HG03175 (cell line): ENCODE results near the gene FABP7.

Experiments used
- ATAC-seq: cut with Tn5 transposase; IDR thresholded peaks from one replicate; pipeline ENCODE4 v1.9.1; 2021; ENCODE audit warnings: mild to moderate bottlenecking, moderate library complexity; ENCODE audit not compliant: unreplicated experiment

Gene FABP7

GRCh38 chr6:122792766-122793165 is 13.2 kb downstream of the FABP7 start:
- ATAC-seq: no peak

- ATAC-seq: no peak
Measured at GRCh38 chr6:122797537-122797936, 18.0 kb downstream of the FABP7 start.

DNA sequence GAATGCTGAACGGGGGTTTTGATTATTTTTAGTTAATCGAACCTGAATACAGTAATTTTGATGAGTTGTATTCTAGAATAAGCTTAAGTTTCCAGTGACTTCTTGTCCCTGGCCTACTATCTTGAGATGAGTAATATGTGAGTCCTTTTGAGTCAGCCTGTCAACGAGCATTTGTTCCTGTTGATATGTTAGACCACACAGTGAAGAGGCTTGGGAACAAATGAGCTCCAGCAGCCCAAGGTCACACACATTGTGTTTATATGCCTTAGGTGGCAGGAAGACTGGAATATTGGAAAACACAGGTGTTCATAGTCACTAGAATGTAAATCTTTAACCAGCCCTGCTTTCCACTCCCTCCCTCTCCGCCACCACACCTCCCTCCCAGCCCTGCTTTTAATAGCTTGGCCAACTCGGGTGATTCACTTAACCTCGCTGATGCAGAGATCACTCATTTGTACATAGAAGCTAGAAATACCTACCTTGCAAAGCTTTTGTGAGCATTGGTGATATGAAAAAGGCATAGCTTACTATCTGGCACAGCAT is 18.7 kb downstream of the FABP7 start:
- peak; percentile 86 for ATAC-seq

DNA sequence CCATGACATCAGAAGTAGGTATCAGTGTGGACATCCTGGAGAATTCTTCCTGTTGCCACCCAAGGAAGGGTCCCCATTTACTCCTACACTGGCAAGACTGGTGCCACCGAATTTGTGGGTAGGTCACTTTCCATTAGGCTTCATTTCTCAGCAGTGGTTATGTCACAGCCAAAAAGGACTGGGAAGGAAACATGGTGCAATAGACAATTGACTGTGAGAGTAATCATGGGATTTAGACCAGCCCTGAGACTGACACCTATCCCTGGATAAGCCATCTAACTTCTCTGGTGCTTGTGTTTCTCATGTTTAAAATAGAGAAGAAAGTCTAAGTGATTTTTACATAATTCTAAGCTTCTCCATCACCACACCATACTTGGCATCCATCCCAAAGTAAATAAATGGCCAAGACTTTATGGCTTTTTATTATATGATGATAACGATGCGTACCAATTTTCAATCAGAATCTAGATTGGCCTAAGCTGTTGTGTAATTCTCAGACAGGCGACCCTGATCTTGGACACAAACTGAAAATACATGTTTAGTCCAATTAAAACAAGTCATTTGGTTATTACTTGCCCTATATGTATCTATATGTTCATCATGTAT is 19.7 kb downstream of the FABP7 start:
- no peak for ATAC-seq

DNA sequence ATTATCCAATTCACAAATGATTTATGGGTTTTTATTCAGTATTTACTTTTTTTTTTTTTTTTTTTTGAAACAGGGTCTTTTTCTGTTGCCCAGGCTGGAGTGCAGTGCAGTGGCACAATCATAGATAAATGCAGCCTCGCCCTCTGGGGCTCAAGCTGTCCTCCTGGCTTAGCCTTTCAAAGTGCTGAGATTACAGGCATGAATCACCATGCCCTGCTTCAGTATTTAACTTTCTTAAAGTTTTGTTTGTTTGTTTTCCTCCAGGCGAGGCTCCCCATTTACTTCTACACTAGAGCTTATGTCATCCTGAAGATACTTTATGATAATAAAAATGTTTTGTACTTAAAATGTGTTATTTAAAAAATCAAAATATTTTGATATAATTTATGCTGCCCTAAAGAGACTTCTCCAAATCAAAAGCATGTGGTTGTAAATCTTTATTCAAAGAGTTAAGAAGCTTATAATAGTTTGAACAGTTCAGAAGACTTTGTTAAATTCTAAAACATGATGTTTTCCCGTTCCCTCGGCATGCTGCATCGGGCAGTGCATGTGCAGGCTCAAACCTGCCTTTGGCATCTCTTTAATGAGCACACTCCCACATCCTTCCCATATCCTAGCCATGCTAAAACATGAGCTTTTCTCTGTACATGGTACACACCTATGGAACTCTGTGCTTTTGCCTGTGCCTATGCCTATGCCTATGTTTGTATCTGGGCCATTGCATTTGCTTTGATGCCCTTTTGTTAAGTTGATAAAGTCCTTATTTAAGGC is 20.6 kb downstream of the FABP7 start:
- ATAC-seq: no peak

GRCh38 chr6:122800906-122801305 is 21.4 kb downstream of the FABP7 start:
- no peak for ATAC-seq

- ATAC-seq: no peak
Measured at GRCh38 chr6:122801397-122801796, 21.9 kb downstream of the FABP7 start.

DNA sequence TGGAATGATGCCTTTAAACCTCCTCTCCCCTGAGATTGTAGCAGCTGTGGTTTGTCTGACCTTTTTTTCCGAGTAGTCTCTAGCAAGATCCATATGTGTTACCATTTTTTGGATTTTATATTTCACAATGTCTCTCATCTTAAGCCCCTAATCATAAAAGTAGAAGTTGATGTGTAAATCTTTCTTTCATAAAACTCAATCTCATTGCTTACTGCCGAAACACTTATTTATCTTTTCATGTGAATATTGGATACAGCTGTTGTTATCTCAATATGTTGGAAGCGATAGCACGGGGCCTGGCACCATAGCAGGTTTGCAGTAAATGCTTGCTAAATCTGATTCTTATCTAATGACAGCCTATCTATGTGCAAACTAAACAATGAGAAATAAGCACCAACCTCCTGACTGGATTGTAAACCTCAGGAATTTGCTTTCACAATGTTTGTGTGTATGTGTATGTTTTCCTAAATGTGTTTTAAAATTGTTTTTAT is 23.7 kb downstream of the FABP7 start:
- ATAC-seq: no peak

DNA sequence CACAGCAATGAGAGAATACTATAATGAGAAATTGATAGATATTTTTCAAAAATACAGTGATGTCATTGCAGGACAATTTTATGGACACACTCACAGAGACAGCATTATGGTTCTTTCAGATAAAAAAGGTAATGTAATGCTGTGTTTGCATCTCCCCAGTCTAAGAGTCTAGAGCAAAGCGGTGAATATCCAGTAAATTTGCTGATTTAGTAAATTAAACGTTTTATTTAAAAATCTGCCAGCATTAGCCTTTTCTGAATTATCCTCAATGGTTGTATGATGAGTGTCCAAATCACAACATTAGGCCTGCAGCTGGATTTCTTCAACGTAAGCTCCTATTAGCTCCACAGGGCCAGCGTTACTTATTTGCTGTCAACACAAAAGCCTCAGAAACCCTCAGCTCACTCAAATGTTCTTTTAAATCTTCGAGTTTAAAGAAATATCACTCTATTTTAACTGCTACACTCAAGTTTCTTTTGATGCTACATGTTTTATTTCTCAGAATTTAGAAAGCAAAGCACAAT is 25.5 kb downstream of the FABP7 start:
- no peak for ATAC-seq

GRCh38 chr6:122806291-122806690 is 26.8 kb downstream of the FABP7 start:
- ATAC-seq: no peak

DNA sequence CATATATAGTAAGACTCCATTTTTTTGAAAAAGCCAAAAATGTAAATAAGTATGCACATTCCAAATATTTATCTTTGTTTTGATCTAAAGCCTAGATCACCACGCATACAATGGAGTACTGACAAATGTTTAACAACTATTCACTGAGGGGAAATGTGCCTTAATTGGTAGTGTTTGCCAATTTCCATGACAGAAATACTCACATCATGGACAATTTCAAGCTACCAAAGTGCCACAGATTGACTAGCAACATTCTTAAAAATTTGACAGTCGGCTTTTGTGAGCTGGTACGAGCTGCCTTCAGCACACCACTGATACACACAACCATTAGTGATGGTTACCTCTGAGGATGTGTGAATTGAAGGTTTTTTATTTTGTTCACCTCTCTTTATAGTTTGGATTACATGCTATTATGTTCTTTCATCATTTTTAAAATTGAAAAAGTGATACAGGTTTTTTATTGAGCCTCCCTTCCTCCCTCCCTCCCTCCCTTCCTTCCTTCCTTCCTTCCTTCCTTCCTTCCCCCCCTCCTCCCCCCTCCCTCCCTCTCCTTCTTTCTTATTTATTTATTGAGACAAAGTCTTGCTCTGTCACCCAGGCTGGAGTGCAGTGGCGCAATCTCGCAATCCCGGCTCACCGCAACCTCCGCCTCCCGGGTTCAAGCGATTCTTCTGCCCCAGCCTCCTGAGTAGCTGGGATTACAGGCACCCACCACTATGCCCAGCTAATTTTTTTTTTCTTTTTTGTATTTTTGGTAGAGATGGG is 28.8 kb downstream of the FABP7 start:
- no peak for ATAC-seq

DNA sequence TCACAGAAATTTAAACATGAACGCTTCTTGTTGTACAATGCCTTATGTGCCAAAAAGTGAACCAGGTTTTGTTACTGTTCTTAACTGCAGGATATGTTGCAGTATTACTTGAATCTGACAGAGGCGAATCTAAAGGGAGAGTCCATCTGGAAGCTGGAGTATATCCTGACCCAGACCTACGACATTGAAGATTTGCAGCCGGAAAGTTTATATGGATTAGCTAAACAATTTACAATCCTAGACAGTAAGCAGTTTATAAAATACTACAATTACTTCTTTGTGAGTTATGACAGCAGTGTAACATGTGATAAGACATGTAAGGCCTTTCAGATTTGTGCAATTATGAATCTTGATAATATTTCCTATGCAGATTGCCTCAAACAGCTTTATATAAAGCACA is 29.5 kb downstream of the FABP7 start:
- no peak for ATAC-seq

GRCh38 chr6:122809691-122810090 is 30.2 kb downstream of the FABP7 start:
- no peak for ATAC-seq

- no peak for ATAC-seq
Measured at GRCh38 chr6:122810189-122810588, 30.7 kb downstream of the FABP7 start.

DNA sequence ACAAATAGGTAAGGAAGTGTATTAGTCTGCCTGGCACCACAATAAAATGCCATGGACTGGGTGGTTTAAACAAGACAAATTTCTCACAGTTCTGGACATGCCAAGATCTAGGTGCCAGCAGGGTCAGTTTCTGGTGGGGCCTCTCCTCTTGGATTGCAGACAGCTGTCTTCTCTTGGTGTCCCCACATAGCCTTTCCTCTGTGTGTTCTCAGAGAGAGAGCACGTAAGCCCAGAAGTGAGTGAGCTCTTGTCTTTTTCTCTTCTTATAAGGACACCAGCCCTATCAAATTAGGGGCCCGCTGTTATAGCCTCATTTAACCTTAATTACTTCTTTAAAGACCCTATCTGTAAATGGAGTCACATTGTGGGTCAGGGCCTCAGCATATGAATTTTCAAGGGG is 37.8 kb downstream of the FABP7 start:
- no peak for ATAC-seq

DNA sequence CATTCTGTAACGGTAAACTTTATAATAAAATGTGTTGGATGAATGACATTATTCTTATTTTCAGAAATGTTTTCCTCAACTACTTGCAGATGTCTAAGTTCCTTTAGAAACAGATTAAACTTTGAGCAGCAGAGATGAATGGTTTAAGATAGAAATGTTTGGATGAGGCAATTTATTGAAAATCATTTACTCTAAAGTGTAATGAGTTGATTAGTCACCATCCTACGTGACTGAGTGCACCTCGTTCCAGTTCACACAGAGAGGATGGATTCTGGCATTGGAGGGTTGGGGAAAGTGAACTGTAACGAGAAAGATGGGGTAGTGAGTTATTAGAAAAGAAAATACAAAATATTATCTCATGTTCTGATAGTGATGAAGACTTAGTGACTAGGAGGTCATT is 38.2 kb downstream of the FABP7 start:
- ATAC-seq: no peak

DNA sequence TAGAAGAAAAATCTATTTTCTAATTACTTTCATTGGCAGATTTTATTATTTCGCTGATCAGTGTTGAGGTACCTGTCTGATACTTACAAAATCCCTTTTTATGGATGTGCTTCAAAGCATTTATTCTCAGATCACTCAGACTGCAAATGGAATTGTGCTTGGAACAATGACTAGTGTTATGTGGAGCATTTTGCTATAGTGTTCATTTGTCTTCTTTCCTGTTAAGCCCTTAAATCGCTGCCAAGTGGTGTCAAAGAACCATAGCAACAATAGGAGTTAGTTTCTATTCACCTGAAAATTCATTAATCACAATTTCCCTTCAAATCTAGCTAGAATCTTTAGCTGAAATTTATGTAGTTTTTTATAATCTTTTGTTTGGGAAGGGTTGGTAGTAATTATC is 39.4 kb downstream of the FABP7 start:
- ATAC-seq: no peak

DNA sequence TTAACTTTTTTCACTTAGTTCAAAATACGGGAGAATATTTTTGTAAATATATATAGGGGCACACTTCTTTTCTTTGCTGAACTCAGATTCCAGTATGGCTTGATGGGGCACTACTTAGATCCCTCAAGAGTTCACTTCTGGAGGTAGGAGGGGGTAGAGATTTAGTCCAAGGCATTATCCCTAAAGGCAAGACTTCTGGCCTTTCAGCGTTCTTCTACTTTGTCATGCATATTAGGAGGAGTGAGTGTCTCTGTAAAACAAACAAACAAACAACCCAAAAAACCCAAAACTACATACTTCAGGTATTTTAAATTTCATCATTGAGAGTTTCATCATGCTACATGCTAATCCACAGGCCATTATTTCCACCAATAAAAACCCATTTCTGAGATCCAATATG is 41.6 kb downstream of the FABP7 start:
- ATAC-seq: no peak

DNA sequence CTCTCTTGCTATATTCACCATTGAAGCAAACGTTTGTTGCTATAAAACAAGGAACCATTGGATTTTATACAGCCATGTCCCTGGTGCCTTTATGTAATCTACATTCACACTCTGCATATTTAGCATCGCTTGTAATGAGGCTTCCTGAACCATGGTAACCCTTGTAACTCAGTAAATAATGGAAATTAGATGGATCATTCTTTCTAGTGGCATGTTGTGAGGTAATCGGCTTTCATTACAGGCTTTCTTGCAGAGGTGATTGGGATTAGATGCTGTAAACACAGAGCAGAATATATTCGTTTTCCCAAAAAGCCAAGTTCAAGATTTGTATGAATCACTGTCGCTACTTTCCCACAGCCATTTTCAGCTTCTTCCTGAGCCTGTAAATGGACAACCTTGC is 45.6 kb downstream of the FABP7 start:
- ATAC-seq: no peak

DNA sequence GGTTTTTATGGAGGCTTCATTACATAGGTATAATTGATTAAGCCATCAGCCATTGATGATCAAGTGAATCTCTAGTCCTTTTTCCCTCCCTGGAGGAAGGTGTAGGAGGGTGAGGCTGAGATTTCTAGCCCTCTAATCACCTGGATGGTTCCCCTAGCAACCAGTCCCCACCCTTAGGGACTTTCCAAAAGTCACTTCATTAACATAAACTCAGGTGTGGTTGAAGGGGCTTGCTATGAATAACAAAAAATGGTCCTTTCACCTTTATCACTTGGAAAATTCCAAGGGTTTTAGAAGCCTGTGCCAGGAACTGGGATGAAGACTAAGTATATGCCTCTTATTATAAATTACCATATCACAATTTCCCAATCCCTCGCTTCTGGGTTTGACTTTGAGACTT is 49.9 kb downstream of the FABP7 start:
- ATAC-seq: no peak

- no peak for ATAC-seq
Measured at GRCh38 chr6:122831511-122831910, 52.0 kb downstream of the FABP7 start.
